SU-DHL-6 (cell line): Measurements from ENCODE around the gene REC114.

Experiments used
- EZH2phosphoT487 ChIP-seq: fragments of 200-600 bp; sonication (generic), shearing (Covaris generic); conservative IDR thresholded peaks from 2 replicates; pipeline ENCODE4 v1.6.1; 2018; ENCODE audit warnings: mild to moderate bottlenecking, antibody characterized with exemption, low read length, moderate library complexity, mixed read lengths
- TF ChIP-seq, protein P1 (sequence below): fragments of 200-600 bp; sonication (generic); IDR thresholded peaks from one replicate; pipeline ENCODE4 v1.5.1; 2017; ENCODE audit warnings: antibody characterized with exemption, mild to moderate bottlenecking, low read length, moderate library complexity; ENCODE audit not compliant: insufficient read depth, poor library complexity, severe bottlenecking

DNA sequence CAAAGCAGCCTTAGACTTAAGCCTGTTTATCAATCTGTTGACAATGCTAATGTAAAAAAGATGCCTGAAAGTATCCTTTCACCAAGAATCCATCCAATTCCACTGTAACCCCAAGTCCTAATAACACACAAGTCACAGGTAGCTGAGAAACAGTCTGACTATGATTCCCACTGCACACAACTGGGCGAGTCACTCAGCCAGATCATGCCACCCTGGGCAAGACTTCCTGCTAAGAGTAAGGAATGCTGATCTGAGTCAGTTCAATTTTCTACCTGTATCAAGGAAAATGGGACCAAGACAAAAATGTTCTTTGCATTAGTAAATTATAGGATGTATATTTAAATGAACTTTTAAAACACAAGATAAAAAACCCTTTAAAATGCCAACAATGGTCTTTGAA is 157.0 kb downstream of the REC114 start:
- TF ChIP-seq, protein P1, sequence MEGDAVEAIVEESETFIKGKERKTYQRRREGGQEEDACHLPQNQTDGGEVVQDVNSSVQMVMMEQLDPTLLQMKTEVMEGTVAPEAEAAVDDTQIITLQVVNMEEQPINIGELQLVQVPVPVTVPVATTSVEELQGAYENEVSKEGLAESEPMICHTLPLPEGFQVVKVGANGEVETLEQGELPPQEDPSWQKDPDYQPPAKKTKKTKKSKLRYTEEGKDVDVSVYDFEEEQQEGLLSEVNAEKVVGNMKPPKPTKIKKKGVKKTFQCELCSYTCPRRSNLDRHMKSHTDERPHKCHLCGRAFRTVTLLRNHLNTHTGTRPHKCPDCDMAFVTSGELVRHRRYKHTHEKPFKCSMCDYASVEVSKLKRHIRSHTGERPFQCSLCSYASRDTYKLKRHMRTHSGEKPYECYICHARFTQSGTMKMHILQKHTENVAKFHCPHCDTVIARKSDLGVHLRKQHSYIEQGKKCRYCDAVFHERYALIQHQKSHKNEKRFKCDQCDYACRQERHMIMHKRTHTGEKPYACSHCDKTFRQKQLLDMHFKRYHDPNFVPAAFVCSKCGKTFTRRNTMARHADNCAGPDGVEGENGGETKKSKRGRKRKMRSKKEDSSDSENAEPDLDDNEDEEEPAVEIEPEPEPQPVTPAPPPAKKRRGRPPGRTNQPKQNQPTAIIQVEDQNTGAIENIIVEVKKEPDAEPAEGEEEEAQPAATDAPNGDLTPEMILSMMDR: no peak
- TF ChIP-seq EZH2phosphoT487: no peak
